Measurements from ENCODE around the gene BTAF1.
"Not testable (repeated sequence)": the region's sequence is repeated elsewhere in the genome, so short reads cannot be mapped to it uniquely, and the experiment has no call there.

BTAF1 gene

DNA sequence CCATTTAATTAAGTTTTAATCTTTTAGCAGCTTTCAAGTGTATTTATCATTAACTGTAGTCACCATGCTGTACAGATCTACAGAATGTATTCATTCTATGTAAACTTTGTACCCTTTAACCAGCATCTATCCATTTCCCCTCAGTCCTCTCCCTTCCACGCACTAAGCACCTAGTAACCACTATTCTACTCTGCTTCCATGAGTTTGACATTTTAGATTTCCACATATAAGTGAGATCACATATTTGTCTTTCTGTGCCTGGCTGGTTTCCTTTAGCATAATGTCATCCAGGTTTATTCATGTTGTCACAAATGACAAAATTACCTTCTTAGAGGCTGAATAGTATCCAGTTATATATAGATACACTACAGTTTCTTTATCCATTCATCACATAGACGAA, 79.7 kb downstream of the BTAF1 start:
- H3K27ac ChIP-seq: no peak overlapping the region
- TF ChIP-seq, protein P1, sequence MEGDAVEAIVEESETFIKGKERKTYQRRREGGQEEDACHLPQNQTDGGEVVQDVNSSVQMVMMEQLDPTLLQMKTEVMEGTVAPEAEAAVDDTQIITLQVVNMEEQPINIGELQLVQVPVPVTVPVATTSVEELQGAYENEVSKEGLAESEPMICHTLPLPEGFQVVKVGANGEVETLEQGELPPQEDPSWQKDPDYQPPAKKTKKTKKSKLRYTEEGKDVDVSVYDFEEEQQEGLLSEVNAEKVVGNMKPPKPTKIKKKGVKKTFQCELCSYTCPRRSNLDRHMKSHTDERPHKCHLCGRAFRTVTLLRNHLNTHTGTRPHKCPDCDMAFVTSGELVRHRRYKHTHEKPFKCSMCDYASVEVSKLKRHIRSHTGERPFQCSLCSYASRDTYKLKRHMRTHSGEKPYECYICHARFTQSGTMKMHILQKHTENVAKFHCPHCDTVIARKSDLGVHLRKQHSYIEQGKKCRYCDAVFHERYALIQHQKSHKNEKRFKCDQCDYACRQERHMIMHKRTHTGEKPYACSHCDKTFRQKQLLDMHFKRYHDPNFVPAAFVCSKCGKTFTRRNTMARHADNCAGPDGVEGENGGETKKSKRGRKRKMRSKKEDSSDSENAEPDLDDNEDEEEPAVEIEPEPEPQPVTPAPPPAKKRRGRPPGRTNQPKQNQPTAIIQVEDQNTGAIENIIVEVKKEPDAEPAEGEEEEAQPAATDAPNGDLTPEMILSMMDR (IDR thresholded peaks at IDR 0.05): no peak
- TF ChIP-seq ZFX (IDR thresholded peaks at IDR 0.05; ENCODE audit: borderline replicate concordance): no peak

DNA sequence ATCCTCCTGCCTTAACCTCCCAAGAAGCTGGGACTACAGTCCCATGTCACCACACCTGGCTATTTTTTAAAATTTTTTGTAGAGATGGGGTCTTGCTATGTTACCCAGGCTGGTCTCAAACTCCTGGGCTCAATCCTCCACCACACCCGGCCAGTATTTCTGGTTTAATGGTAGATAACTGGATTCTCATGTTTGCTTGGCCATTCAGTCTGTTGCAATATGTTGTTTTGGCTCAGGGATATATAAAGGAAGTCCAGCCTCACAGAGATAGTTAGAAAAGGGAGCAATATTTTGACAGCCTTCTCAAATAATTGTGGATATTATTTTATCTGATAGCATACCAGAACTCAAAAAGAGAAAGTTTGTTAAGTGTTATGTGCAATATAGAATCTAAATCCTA, 82.4 kb downstream of the BTAF1 start:
- H3K27ac ChIP-seq: no peak overlapping the region
- no peak for TF ChIP-seq ZFX (IDR thresholded peaks at IDR 0.05; ENCODE audit: borderline replicate concordance)
- TF ChIP-seq, protein P1 (IDR thresholded peaks at IDR 0.05): no peak

DNA sequence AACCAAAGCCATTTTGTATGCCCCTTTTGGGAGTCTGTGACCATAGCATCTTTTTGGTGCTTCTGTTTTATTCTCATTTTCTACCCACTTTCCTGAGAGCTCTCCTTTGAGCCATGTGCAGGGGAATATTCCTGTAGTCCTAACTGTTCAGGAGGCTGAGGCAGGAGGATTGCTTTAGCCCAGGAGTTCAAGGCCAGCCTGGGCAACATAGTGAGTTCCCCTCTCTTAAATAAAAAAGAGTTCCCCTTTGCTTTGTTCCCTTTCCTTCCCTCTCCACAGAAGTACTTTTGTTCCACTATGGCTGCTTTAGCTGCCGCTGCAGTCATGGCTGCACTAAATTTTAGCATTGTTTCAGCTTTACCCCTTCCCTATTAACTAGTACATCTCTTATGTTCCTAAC, 85.9 kb downstream of the BTAF1 start:
- no peak overlapping the region for H3K27ac ChIP-seq
- TF ChIP-seq ZFX (IDR thresholded peaks at IDR 0.05; ENCODE audit: borderline replicate concordance): no peak
- TF ChIP-seq, protein P1 (IDR thresholded peaks at IDR 0.05): no peak

DNA sequence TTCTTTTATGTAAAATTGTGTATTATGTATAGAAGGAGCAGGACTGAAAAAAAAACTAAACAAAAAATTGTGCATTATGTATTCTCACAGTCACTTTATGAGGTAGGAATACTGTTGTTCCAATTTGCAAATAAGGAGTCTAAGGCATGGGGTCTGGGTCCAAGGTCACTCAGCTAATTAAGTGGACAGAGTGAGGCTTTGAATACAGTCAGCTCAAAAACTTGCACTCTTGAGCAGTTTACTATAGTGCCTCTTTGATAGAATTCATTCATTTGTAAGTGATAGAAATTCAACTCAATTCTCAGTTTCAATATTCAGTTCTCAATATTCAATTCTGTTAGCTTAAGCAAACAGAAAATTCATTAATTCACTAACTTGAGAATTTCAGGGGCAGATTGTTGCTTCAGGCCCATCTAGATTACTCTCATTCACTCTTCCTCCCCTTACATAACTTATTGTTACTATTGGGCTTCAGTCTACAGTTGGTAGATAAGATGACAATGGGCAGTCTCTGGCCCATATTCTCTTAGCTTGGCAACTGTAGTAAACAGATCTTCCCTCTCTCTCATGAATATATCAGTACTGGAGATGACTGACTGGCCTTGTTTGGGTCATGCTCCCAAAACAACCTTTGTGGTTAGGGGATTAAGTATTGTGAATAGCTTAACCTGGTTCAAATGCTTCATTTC, 86.6 kb downstream of the BTAF1 start:
- no peak overlapping the region for H3K27ac ChIP-seq
- TF ChIP-seq, protein P1 (IDR thresholded peaks at IDR 0.05): no peak
- no peak for TF ChIP-seq ZFX (IDR thresholded peaks at IDR 0.05; ENCODE audit: borderline replicate concordance)

DNA sequence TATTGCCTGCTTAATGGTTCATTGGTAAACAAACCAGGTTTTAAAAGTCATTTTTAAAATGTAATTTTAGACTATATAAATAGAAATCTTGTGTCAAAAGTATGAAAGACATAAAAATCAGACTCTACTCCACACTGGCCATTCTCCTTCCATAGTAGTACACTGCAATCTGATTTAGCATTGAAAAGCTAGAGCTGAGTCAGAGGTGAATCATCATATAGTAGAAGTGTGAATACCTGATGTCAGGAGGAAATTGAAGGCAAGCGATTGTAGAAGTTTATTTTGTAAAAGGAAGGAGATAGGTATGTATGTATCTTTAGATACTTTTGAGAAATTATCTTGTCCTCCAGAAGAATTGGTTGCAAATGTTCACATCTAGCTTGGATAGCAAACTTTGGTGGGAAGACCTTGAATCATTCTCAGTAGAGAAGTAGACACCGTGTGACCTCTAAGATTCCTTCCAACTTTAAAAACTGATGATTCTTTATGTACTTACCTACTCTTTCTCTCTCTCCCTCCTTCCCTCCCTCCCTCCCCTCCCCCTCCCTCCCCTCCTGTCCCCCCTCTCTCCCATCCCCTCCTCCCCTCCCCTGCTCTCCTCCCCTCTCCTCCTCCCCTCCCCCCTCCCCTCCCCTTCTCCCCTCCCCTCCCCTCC, 88.1 kb downstream of the BTAF1 start:
- TF ChIP-seq, protein P1 (IDR thresholded peaks at IDR 0.05): no peak
- no peak for TF ChIP-seq ZFX (IDR thresholded peaks at IDR 0.05; ENCODE audit: borderline replicate concordance)
- H3K27ac ChIP-seq: no peak overlapping the region

DNA sequence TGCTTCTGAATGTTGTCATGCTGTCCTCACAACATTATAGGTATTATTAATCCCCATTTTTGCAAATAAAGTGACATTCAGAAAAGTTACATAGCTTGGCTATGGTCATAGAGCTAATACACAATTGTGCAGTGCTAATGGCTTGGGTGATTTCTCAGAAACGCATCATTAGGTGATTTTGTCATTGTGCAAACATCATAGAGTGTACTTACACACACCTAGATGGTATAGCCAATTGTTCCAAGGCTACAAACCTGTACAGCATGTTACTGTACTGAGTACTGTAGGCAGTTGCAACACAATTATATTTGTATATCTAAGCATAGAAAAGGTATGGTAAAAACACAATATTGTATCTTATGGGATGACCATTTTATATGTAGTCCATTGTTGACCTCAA, 91.0 kb downstream of the BTAF1 start:
- H3K27ac ChIP-seq: no peak overlapping the region
- TF ChIP-seq, protein P1 (IDR thresholded peaks at IDR 0.05): no peak
- TF ChIP-seq ZFX (IDR thresholded peaks at IDR 0.05; ENCODE audit: borderline replicate concordance): no peak

DNA sequence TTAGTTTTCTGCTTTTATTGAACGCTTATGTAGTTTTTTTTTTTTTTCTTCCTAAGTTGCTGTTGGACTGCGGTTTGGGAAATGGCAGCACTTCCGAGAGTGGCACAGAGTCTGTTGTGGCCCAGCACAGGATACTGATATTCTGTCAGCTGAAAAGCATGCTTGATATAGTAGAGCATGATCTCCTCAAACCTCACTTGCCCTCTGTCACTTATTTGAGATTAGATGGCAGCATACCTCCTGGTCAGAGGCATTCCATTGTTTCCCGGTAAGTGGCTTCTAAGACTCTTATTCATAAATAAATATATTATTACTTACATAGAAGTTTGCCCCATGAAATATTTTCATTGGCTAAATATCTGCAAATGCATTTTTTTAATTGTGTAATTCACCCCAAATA, 101.1 kb downstream of the BTAF1 start:
- H3K27ac ChIP-seq: no peak overlapping the region
- TF ChIP-seq, protein P1 (IDR thresholded peaks at IDR 0.05): no peak
- no peak for TF ChIP-seq ZFX (IDR thresholded peaks at IDR 0.05; ENCODE audit: borderline replicate concordance)

DNA sequence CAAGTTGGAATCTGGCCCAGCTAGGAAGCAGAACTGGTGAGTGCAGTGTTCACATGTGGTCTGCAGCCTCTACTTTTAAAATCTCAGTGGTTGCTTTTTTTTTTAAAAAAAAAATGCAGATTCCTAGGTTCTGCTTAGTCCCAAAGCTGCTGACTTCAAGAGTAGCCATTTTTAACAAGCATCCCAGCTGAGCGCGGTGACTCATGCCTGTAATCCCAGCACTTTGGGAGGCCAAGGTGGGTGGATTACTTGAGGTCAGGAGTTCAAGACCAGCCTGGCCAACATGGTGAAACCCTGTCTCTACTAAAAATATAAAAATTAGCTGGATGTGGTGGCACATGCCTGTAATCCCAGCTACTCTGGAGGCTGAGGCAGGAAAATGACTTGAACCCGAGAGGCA, 101.8 kb downstream of the BTAF1 start:
- not testable (repeated sequence) for H3K27ac ChIP-seq

Measured in 22Rv1 (cell line).